ENCODE data around the gene TSNAX.

TSNAX gene

DNA sequence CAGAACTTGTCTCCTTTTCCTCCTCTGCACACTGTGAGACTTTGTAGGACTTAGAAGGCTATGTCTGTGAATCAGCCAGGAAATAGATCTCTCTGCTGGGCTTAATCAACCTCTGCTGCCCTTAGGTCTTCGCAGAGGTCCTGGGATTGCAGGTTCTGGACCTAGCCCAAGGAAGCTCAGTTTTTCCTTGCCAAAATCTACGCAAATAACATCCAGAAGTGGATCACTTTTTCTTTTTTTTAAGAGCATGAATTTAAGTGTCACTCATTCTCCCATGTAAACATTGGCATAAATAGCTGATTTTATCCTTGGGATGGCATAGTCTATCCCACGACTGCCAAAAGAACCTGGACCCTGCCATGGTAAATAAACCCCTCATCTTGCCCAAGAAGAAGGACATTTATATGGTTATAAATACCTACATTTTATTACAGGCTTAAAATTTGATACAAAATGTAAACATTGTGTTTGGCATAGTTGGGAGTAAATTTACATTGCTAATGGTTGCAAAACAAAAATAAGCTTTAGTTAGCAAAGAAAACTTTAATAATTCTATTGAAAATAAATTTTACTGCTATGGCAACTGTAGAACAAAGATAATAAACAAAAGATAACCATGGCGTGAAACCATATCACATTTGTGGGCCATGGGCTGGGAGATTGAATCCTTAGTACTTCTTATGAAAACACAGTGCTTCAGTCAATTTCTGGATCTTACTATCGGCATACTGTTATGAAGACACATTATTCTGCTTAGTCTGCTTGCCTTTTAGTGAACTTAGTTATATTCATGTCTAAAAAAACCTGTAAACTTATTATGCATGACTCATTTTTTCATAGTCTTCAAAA is 73.6 kb downstream of the TSNAX start:
- TF ChIP-seq SIN3A (IDR thresholded peaks at IDR 0.05; ENCODE audit: borderline replicate concordance, insufficient read depth, low read length), result no peak
- TF ChIP-seq, protein P1, sequence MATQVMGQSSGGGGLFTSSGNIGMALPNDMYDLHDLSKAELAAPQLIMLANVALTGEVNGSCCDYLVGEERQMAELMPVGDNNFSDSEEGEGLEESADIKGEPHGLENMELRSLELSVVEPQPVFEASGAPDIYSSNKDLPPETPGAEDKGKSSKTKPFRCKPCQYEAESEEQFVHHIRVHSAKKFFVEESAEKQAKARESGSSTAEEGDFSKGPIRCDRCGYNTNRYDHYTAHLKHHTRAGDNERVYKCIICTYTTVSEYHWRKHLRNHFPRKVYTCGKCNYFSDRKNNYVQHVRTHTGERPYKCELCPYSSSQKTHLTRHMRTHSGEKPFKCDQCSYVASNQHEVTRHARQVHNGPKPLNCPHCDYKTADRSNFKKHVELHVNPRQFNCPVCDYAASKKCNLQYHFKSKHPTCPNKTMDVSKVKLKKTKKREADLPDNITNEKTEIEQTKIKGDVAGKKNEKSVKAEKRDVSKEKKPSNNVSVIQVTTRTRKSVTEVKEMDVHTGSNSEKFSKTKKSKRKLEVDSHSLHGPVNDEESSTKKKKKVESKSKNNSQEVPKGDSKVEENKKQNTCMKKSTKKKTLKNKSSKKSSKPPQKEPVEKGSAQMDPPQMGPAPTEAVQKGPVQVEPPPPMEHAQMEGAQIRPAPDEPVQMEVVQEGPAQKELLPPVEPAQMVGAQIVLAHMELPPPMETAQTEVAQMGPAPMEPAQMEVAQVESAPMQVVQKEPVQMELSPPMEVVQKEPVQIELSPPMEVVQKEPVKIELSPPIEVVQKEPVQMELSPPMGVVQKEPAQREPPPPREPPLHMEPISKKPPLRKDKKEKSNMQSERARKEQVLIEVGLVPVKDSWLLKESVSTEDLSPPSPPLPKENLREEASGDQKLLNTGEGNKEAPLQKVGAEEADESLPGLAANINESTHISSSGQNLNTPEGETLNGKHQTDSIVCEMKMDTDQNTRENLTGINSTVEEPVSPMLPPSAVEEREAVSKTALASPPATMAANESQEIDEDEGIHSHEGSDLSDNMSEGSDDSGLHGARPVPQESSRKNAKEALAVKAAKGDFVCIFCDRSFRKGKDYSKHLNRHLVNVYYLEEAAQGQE (IDR thresholded peaks at IDR 0.05; ENCODE audit: insufficient read depth in 1 of 2, low read depth in 2 of 2, low read length in 2 of 2), result no peak
- TF ChIP-seq FOXP2 (optimal IDR thresholded peaks at IDR 0.05; ENCODE audit: borderline replicate concordance, extremely low read depth, extremely low read length, insufficient read depth), result no peak

DNA sequence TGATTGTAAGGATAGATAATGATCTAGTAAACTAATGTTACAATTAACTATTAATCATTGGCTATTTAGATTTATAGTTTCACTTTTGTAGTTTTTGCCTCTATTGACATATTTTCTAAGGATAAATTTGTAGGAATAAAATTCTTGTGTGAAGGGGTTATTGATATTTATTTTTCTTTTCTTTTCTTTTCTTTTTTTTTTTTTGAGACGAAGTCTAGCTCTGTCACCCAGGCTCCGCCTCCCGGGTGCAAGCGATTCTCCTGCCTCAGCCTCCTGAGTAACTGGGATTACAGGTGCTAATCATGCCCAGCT is 74.2 kb downstream of the TSNAX start:
- TF ChIP-seq SIN3A (IDR thresholded peaks at IDR 0.05; ENCODE audit: borderline replicate concordance, insufficient read depth, low read length) (no peak), POLR2AphosphoS5 (IDR thresholded peaks at IDR 0.05; ENCODE audit: low read depth, low read length) (no peak), TAF1 (IDR thresholded peaks at IDR 0.05; ENCODE audit: borderline replicate concordance, insufficient read depth, low read length) (no peak), FOXP2 (optimal IDR thresholded peaks at IDR 0.05; ENCODE audit: borderline replicate concordance, extremely low read depth, extremely low read length, insufficient read depth) (no peak)
- TF ChIP-seq, protein P1 (IDR thresholded peaks at IDR 0.05; ENCODE audit: insufficient read depth in 1 of 2, low read depth in 2 of 2, low read length in 2 of 2), result no peak

DNA sequence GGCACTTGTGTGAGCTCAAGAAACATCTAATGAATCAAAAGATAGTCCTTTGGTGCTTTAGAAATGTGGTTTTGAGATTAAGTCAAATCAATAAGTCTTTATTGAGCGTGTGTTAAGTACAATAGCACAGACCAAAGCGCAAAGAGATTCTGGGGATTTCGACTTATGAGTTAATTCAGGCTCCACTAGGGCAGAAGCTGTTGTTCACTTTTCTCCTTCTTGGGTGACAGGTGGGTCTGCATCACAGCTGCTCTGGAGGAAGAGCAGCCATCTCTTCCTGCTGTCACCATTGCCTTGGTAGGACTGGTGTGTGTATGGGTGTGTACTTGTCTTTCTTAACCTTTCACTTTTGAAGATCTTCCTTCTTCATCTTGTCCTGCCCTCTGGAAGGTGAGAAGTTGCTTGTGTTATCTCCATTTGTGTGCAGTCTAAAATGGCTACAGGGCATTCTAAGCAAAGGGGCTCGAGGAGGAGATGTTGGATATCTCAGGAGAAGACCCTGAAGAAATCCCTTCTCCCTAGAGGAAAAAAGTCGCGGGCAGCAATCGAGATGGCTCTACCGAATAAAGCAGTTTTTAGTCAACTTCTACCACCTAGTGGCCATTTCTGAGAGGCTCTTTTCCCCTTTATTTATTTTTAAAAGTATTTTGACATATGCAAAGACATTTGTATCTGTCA is 75.3 kb downstream of the TSNAX start:
- TF ChIP-seq, protein P1 (IDR thresholded peaks at IDR 0.05; ENCODE audit: insufficient read depth in 1 of 2, low read depth in 2 of 2, low read length in 2 of 2), result no peak

DNA sequence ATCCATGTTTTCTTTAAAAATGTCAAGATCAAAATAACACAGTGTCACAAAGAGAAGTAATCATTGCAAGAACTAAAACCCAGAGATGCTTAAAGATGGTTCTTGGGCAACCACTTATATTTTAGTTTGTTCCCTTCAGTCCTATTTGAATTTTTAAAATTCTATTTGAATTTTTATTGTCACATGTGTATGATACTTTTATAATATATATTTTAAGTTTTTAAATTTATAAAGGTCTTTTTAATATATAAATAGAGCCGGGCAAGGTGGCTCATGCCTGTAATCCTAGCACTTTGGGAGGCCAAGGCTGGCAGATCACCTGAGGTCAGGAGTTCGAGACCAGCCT is 75.8 kb downstream of the TSNAX start:
- TF ChIP-seq TAF1 (IDR thresholded peaks at IDR 0.05; ENCODE audit: borderline replicate concordance, insufficient read depth, low read length) (no peak), POLR2AphosphoS5 (IDR thresholded peaks at IDR 0.05; ENCODE audit: low read depth, low read length) (no peak)

DNA sequence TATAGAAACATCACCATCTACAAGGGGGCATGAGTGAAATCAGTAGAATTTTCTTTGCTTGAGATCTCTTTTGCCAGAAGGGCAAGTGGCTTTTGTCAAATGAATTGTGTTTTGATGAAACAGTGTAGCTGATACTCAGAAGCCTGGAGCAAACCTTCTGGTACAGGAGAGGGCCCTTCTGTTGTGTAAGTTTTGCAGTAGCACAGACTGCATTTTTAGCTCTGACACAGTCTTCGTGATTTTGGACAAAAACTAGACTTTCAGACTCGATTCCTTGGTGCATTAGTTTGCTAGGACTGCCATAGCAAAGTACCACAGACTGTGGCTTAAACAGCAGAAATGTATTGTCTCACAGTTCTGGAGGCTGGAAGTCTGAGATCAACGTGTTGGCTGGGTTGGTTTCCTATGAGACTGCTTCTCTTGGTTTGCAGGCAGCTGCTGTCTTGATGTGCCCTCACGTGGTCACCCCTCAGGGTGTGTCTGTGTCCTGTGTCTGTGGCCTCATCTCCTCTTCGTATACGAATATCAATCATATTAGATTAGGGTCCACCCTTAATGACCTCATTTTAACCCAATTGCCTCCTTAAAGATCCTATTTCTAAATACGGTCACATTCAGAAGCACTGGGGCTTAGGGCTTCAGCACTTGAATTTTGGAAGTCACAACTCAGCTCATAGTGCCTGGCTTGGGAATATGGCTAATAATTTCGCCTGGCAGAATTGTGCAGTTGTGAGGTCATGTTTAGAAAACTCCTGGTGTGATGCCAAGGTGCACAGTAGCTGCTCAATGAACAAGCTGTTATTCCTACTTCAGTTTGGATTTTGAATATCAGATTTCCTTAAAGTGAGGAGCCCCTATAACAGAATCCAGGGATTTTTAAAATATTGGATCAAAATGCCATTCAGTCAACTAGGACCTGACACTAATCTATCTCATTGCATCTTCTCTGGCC is 77.0 kb downstream of the TSNAX start:
- TF ChIP-seq FOXP2 (optimal IDR thresholded peaks at IDR 0.05; ENCODE audit: borderline replicate concordance, extremely low read depth, extremely low read length, insufficient read depth), result no peak
- no peak for TF ChIP-seq SIN3A (IDR thresholded peaks at IDR 0.05; ENCODE audit: borderline replicate concordance, insufficient read depth, low read length)
- TF ChIP-seq TAF1 (IDR thresholded peaks at IDR 0.05; ENCODE audit: borderline replicate concordance, insufficient read depth, low read length), result no peak
- TF ChIP-seq POLR2AphosphoS5 (IDR thresholded peaks at IDR 0.05; ENCODE audit: low read depth, low read length), result no peak
- TF ChIP-seq, protein P1 (IDR thresholded peaks at IDR 0.05; ENCODE audit: insufficient read depth in 1 of 2, low read depth in 2 of 2, low read length in 2 of 2), result no peak

Data from PFSK-1 (cell line).